ENCODE measurements around the gene LRIG3. TPM values are rescaled to one million over a fixed set of nuclear protein-coding genes. Genes with fewer than 3 reads are reported as not detected.
A peak's percentile ranks its signal among the peaks of the same experiment; 100 is the strongest.

LRIG3 gene
- polyA plus RNA-seq, 1 experiment = 80.1 TPM

DNA sequence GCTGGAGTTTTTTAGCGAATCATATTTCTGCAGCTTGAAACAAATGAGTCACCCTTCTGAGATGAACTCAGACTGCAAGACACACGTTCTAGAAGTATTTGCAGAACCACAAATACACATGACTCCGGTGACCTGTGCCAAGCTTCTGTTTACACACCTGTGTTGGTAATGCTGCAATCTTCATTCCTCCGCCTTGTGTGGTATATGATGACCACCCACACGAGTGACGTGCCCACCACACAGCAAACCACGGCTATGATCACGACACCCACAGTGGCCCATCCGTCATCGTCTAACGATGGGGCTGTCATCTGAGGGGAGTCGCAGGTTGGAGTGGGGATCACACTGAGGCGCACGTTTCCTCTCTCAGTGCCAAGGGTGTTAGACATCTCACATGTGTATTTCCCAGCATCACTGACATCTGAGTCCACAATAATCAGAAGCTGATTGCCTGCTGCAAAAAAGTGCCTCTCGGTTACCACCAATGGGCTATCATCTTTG, 43.0 kb downstream of the LRIG3 start:
- TF ChIP-seq, protein P1, sequence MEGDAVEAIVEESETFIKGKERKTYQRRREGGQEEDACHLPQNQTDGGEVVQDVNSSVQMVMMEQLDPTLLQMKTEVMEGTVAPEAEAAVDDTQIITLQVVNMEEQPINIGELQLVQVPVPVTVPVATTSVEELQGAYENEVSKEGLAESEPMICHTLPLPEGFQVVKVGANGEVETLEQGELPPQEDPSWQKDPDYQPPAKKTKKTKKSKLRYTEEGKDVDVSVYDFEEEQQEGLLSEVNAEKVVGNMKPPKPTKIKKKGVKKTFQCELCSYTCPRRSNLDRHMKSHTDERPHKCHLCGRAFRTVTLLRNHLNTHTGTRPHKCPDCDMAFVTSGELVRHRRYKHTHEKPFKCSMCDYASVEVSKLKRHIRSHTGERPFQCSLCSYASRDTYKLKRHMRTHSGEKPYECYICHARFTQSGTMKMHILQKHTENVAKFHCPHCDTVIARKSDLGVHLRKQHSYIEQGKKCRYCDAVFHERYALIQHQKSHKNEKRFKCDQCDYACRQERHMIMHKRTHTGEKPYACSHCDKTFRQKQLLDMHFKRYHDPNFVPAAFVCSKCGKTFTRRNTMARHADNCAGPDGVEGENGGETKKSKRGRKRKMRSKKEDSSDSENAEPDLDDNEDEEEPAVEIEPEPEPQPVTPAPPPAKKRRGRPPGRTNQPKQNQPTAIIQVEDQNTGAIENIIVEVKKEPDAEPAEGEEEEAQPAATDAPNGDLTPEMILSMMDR (IDR thresholded peaks at IDR 0.05; ENCODE audit: low read depth, low read length) = no peak
- Histone ChIP-seq H3K27ac (ENCODE audit: low read depth, low read length) (peak overlapping the region; percentile 85), H3K4me3 (ENCODE audit: low read depth, low read length) (no peak overlapping the region), H3K27me3 (ENCODE audit: control insufficient read depth, insufficient read depth, low read length) (no peaks in the 10 kb centered on the region), H3K9me3 (ENCODE audit: control insufficient read depth, insufficient read depth, low read length) (no peaks in the 10 kb centered on the region)
- DNase-seq (ENCODE audit: low read depth, low spot score) = peak; percentile 97
- ChIA-PET CTCF (interaction anchor here (1.0 to 1.4 kb wide), 4 partner anchors 11 to 531 kb away, joined by 3 to 6 read pairs (median 4); no protein-coding TSS in a partner anchor), POLR2A (interaction anchor here (0.8 to 1.4 kb wide), 4 partner anchors 11 to 337 kb away, joined by 3 to 4 read pairs (median 3); no protein-coding TSS in a partner anchor)

DNA sequence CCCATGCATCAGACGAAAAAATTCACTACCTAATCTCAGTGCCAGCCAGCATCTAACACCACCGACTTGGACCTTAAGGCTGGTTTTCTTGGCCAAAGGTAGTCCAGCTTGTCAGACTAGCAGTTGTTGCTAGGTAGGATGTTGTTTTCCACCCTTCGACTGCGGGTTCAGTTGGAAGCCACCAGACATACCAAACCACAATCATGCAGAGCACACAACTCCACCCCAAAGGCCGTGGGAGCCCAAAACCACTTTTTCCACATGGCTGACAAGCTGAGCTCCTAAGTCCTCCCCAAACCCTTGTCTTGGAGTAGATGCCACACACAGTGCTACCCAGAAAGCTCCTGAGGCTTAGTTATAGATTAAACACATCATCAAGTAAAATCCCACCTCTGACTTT, 46.8 kb downstream of the LRIG3 start:
- no peaks in the 10 kb centered on the region for H3K27me3 ChIP-seq (ENCODE audit: control insufficient read depth, insufficient read depth, low read length)
- no peak overlapping the region for H3K27ac ChIP-seq (ENCODE audit: low read depth, low read length)
- no peaks in the 10 kb centered on the region for H3K9me3 ChIP-seq (ENCODE audit: control insufficient read depth, insufficient read depth, low read length)
- no peak overlapping the region for H3K4me3 ChIP-seq (ENCODE audit: low read depth, low read length)
- ChIA-PET POLR2A (no interaction called here), CTCF (interaction anchor here (1.5 kb wide), 1 partner anchor 291 kb away, joined by 3 read pairs; no protein-coding TSS in a partner anchor)
- no peak for DNase-seq (ENCODE audit: low read depth, low spot score)
- TF ChIP-seq, protein P1 (IDR thresholded peaks at IDR 0.05; ENCODE audit: low read depth, low read length) = no peak

DNA sequence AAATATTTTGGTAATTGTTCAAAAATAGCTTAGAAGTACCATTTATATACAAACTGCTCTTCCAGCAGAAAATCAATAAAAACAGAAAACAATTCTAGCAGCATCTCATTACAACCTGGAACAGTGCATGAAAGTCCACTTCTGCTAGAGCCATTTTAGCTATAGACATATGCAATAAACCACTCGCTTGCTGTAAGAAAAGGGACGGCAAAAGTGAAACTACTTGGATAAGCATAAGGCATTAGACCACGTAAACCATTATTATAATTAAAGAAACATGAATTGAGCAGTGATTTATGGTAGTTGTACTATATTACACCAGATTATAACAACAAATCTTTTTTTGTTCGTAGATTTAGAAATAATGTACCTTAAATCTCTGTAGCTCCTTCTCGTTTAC, 48.7 kb downstream of the LRIG3 start:
- no peak for DNase-seq (ENCODE audit: low read depth, low spot score)
- H3K4me3 ChIP-seq (ENCODE audit: low read depth, low read length) = no peak overlapping the region
- TF ChIP-seq, protein P1 (IDR thresholded peaks at IDR 0.05; ENCODE audit: low read depth, low read length) = no peak
- H3K9me3 ChIP-seq (ENCODE audit: control insufficient read depth, insufficient read depth, low read length) = no peaks in the 10 kb centered on the region
- H3K27me3 ChIP-seq (ENCODE audit: control insufficient read depth, insufficient read depth, low read length) = no peaks in the 10 kb centered on the region
- no peak overlapping the region for H3K27ac ChIP-seq (ENCODE audit: low read depth, low read length)
- ChIA-PET POLR2A (no interaction called here), CTCF (interaction anchor here (0.8 to 1.3 kb wide), 2 partner anchors 242 to 279 kb away, joined by 4 read pairs; no protein-coding TSS in a partner anchor)

DNA sequence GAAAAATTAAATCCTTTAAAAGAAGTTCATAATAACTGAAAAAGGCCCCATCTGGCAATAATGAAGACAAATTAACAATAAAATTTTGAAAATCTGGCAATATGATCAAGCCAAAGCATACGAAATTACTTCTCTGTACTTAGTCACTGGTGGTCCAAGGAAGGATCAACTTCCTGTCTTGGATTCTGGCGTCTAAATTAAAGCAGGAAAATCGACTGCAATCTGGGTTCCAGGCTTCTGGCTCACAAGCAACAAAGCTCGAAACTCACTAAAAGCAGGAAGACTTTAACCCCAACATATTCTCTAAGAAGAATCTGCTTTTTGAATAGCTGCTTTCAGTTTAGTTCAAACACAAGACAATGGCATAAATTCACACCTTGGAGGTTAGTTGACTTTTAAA, 49.7 kb downstream of the LRIG3 start:
- CTCF ChIA-PET = interaction anchor here (0.8 to 1.3 kb wide), 2 partner anchors 243 to 280 kb away, joined by 4 read pairs; no protein-coding TSS in a partner anchor

DNA sequence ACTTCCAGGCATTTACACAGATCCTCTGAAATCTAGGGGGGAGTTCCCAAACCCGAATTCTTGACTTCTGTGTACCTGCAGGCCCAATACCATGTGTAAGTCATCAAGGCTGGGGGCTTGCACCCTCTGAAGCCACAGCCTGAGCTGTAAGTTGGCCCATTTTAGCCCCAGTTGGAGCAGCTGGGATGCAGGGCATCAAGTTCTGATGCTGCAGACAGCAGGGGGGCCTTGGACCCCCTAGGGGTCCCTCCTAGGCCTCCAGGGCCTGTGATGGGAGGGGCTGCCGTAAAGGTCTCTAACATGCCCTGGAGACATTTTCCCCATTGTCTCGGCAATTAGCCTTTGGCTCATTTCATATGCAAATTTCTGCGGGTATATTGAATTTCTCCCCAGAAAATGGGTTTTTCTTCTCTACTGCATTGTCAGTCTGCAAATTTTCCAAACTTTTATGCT, 59.5 kb downstream of the LRIG3 start:
- CTCF ChIA-PET = interaction anchor here (2.5 kb wide), 1 partner anchor 321 kb away, joined by 9 read pairs; no protein-coding TSS in a partner anchor
- Histone ChIP-seq H3K9me3 (ENCODE audit: control insufficient read depth, insufficient read depth, low read length) (no peaks in the 10 kb centered on the region; the same call in 1 of the 2 replicates), H3K27me3 (ENCODE audit: control insufficient read depth, insufficient read depth, low read length) (no peaks in the 10 kb centered on the region), H3K27ac (ENCODE audit: low read depth, low read length) (no peak overlapping the region), H3K4me3 (ENCODE audit: low read depth, low read length) (no peak overlapping the region)
- POLR2A ChIA-PET = no interaction called here
- TF ChIP-seq, protein P1 (IDR thresholded peaks at IDR 0.05; ENCODE audit: low read depth, low read length) = no peak
- no peak for DNase-seq (ENCODE audit: low read depth, low spot score)

More for the DNA sequence above, 49.7 kb downstream of the LRIG3 start:
- Histone ChIP-seq H3K27ac (ENCODE audit: low read depth, low read length) (no peak overlapping the region), H3K9me3 (ENCODE audit: control insufficient read depth, insufficient read depth, low read length) (no peaks in the 10 kb centered on the region), H3K27me3 (ENCODE audit: control insufficient read depth, insufficient read depth, low read length) (no peaks in the 10 kb centered on the region), H3K4me3 (ENCODE audit: low read depth, low read length) (no peak overlapping the region)
- POLR2A ChIA-PET = no interaction called here
- DNase-seq (ENCODE audit: low read depth, low spot score) = no peak
- TF ChIP-seq, protein P1 (IDR thresholded peaks at IDR 0.05; ENCODE audit: low read depth, low read length) = no peak

All from AG04450 (cell line).